ENCODE measurements around the gene KLHL7. TPM values are rescaled to one million over a fixed set of nuclear protein-coding genes. Genes with fewer than 3 reads are reported as not detected.

KLHL7 gene
- total RNA-seq, 1 experiment from 2014 or later = 33.8 TPM

DNA sequence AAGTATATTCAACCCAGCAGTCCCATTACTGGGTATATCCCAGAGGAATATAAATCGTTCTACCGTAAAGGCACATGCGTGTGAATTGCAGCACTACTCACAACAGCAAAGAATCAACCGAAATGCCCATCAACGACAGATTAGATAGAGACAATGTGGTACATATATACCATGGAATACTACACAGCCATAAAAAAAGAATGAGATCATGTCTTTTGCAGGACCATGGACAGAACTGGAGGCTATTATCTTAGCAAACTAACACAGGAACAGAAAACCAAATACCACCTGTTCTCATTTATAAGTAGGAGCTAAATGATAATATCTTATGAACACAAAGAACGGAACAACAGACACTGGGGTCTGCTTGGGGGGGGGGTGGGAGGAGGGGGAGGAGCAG is 44.3 kb upstream of the KLHL7 start:
- DNase-seq (ENCODE audit: low read depth, low spot score) (no peak), ATAC-seq (no peak)
- no TSS peak for BruUV-seq (replicated peaks)
- Histone ChIP-seq H3K9me3 (ENCODE audit: control insufficient read depth, insufficient read depth, low read depth, low read length) (no peaks in the 10 kb centered on the region), H3K4me3 (ENCODE audit: low read depth in 2 of 2, low read length in 2 of 2) (no peak overlapping the region), H3K4me1 (ENCODE audit: control insufficient read depth, insufficient read depth, low read length) (no peaks in the 10 kb centered on the region), H3K27ac (ENCODE audit: low read length) (no peak overlapping the region), H3K27me3 (ENCODE audit: control insufficient read depth, insufficient read depth, low read length) (no peaks in the 10 kb centered on the region), H3K36me3 (ENCODE audit: control insufficient read depth, insufficient read depth, low read length) (no peaks in the 10 kb centered on the region)
- ChIA-PET CTCF (interaction anchor here (0.7 kb wide), 1 partner anchor 303 kb away, joined by 5 read pairs; no protein-coding TSS in a partner anchor), POLR2A (interaction anchor here (0.6 kb wide), 2 partner anchors 40 to 63 kb away, joined by 9 to 14 read pairs; no protein-coding TSS in a partner anchor)
- in situ Hi-C loops (cut with HindIII; ENCODE audit: low pct_unique_long_range_greater_than_20kb, low sequenced_read_pairs) (no loop called here), intact Hi-C loops (cut with micrococcal nuclease; ENCODE audit: unreplicated experiment) (no loop called here)
- TF ChIP-seq TCF7L2 (IDR thresholded peaks at IDR 0.05; ENCODE audit: low read depth, low read length) (no peak), POLR2AphosphoS5 (IDR thresholded peaks at IDR 0.05; ENCODE audit: low read depth, low read length) (no peak), SIN3A (IDR thresholded peaks at IDR 0.05; ENCODE audit: borderline replicate concordance, insufficient read depth, low read depth, low read length) (no peak)
- TF ChIP-seq, protein P1, sequence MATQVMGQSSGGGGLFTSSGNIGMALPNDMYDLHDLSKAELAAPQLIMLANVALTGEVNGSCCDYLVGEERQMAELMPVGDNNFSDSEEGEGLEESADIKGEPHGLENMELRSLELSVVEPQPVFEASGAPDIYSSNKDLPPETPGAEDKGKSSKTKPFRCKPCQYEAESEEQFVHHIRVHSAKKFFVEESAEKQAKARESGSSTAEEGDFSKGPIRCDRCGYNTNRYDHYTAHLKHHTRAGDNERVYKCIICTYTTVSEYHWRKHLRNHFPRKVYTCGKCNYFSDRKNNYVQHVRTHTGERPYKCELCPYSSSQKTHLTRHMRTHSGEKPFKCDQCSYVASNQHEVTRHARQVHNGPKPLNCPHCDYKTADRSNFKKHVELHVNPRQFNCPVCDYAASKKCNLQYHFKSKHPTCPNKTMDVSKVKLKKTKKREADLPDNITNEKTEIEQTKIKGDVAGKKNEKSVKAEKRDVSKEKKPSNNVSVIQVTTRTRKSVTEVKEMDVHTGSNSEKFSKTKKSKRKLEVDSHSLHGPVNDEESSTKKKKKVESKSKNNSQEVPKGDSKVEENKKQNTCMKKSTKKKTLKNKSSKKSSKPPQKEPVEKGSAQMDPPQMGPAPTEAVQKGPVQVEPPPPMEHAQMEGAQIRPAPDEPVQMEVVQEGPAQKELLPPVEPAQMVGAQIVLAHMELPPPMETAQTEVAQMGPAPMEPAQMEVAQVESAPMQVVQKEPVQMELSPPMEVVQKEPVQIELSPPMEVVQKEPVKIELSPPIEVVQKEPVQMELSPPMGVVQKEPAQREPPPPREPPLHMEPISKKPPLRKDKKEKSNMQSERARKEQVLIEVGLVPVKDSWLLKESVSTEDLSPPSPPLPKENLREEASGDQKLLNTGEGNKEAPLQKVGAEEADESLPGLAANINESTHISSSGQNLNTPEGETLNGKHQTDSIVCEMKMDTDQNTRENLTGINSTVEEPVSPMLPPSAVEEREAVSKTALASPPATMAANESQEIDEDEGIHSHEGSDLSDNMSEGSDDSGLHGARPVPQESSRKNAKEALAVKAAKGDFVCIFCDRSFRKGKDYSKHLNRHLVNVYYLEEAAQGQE (IDR thresholded peaks at IDR 0.05; ENCODE audit: insufficient read depth in 1 of 2, low read depth in 2 of 2, low read length in 1 of 2) = peak in 1 of 2 experiments; percentile 62; a peak in 1 of 4 replicates
- TF ChIP-seq, protein P2, sequence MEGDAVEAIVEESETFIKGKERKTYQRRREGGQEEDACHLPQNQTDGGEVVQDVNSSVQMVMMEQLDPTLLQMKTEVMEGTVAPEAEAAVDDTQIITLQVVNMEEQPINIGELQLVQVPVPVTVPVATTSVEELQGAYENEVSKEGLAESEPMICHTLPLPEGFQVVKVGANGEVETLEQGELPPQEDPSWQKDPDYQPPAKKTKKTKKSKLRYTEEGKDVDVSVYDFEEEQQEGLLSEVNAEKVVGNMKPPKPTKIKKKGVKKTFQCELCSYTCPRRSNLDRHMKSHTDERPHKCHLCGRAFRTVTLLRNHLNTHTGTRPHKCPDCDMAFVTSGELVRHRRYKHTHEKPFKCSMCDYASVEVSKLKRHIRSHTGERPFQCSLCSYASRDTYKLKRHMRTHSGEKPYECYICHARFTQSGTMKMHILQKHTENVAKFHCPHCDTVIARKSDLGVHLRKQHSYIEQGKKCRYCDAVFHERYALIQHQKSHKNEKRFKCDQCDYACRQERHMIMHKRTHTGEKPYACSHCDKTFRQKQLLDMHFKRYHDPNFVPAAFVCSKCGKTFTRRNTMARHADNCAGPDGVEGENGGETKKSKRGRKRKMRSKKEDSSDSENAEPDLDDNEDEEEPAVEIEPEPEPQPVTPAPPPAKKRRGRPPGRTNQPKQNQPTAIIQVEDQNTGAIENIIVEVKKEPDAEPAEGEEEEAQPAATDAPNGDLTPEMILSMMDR (IDR thresholded peaks at IDR 0.05) = no peak

DNA sequence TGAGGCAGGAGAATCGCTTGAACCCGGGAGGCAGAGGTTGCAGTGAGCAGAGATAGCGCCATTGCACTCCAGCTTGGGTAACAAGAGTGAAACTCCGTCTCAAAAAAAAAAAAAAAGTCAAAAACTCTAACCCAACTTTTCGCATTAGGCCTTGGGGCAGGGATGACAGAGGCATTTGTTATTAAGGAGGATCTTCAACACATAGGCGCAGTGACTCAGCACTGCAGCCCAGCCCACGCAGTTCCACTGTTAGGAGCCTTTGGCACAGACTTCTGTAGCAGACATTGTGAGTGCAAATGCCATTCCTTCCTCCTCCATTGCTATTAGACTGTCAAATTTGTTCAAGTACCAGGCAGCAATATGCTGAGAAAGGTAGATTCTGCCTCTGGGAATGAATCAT is 43.1 kb upstream of the KLHL7 start:
- H3K27me3 ChIP-seq (ENCODE audit: control insufficient read depth, insufficient read depth, low read length) = no peaks in the 10 kb centered on the region
- intact Hi-C loops (cut with micrococcal nuclease; ENCODE audit: unreplicated experiment) (no loop called here), in situ Hi-C loops (cut with HindIII; ENCODE audit: low pct_unique_long_range_greater_than_20kb, low sequenced_read_pairs) (no loop called here)
- BruUV-seq (replicated peaks) = no TSS peak
- POLR2A ChIA-PET = interaction anchor here (0.6 kb wide), 1 partner anchor 47 kb away, joined by 3 read pairs; no protein-coding TSS in a partner anchor
- no peaks in the 10 kb centered on the region for H3K36me3 ChIP-seq (ENCODE audit: control insufficient read depth, insufficient read depth, low read length)
- no peaks in the 10 kb centered on the region for H3K4me1 ChIP-seq (ENCODE audit: control insufficient read depth, insufficient read depth, low read length)
- TF ChIP-seq, protein P2 (IDR thresholded peaks at IDR 0.05) = no peak
- TF ChIP-seq POLR2AphosphoS5 (IDR thresholded peaks at IDR 0.05; ENCODE audit: low read depth, low read length) = no peak
- no peak for TF ChIP-seq TCF7L2 (IDR thresholded peaks at IDR 0.05; ENCODE audit: low read depth, low read length)
- TF ChIP-seq, protein P1 (IDR thresholded peaks at IDR 0.05; ENCODE audit: insufficient read depth in 1 of 2, low read depth in 2 of 2, low read length in 1 of 2) = no peak
- TF ChIP-seq SIN3A (IDR thresholded peaks at IDR 0.05; ENCODE audit: borderline replicate concordance, insufficient read depth, low read depth, low read length) = no peak
- H3K4me3 ChIP-seq (ENCODE audit: low read depth in 2 of 2, low read length in 2 of 2) = no peak overlapping the region
- DNase-seq (ENCODE audit: low read depth, low spot score) = no peak
- no peaks in the 10 kb centered on the region for H3K9me3 ChIP-seq (ENCODE audit: control insufficient read depth, insufficient read depth, low read depth, low read length)
- no peak for ATAC-seq
- H3K27ac ChIP-seq (ENCODE audit: low read length) = no peak overlapping the region
- CTCF ChIA-PET = no interaction called here
